Neural progenitor cell (in vitro differentiated cells): ENCODE measurements around the gene TBC1D14.

Source experiments
- CTCF ChIP-seq: fragments of 200-600 bp; sonication (generic); IDR thresholded peaks from 2 replicates; pipeline ENCODE4 v1.5.1; 2017; ENCODE audit warnings: antibody characterized with exemption, mild to moderate bottlenecking
- EZH2 ChIP-seq: fragments of 200-600 bp; sonication (generic); IDR thresholded peaks from 2 replicates; pipeline ENCODE4 v1.6.1; 2017; ENCODE audit warnings: antibody characterized with exemption, mild to moderate bottlenecking, moderate library complexity
- EZH2phosphoT487 ChIP-seq: fragments of 200-600 bp; sonication (generic); IDR thresholded peaks from 2 replicates; pipeline ENCODE4 v1.6.1; 2017; ENCODE audit warnings: antibody characterized with exemption

GRCh38 chr4:6885953-6886557 is 23.6 kb upstream of the TBC1D14 start:
- no peak for TF ChIP-seq EZH2
- TF ChIP-seq CTCF: no peak
- no peak for TF ChIP-seq EZH2phosphoT487
